Stimulated activated CD4-positive, alpha-beta T cell treated with anti-CD3 and anti-CD28 coated beads, Interleukin-15, amount 100 ng/mL, for 24 hours (primary cell): Measurements from ENCODE around the gene NCKAP5.
"Not testable (repeated sequence)": the region's sequence is repeated elsewhere in the genome, so short reads cannot be mapped to it uniquely, and the experiment has no call there.

Source experiments
- DNase-seq: peaks from one replicate; pipeline ENCODE4 v3.0.0-alpha.2; 2020

The NCKAP5 gene

DNA sequence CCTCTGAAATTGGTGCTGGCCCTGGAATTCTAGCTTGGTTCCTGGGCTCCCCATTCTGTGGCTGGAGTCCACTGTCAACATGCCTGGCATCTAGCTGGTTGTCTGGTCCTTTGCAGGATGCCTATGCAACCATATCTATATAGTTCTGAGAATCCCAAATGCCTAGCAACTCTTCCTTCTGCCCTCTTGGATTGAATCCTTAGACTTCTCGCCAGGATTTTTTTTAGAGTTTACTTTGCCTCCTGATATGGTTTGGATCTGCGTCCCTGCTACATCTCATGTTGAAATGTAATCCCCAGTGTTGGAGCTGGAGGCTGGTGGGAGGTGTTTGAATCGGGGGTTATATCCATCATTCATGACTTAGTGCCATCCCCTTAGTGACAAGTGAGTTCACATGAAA is 833.3 kb downstream of the NCKAP5 start:
- DNase-seq: no peak

DNA sequence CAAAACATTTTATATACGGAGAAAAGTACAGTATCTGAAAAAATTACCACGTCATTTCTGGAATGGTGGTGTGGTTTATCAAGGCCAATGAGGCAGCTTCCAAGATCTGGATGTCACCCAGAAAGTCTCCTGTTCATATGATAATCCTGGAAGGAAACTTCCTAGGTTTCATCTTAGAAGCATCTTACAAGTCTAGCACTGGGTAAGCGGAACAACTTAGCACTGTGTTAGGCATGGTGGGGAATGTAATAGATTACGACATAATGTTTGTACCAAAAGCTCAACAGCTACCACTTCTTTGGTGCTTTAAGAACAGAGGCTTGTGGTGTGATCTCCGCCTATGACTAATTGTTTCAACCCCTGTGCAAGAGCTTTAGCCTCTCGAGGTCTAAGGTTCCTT is 835.2 kb downstream of the NCKAP5 start:
- DNase-seq: no peak

DNA sequence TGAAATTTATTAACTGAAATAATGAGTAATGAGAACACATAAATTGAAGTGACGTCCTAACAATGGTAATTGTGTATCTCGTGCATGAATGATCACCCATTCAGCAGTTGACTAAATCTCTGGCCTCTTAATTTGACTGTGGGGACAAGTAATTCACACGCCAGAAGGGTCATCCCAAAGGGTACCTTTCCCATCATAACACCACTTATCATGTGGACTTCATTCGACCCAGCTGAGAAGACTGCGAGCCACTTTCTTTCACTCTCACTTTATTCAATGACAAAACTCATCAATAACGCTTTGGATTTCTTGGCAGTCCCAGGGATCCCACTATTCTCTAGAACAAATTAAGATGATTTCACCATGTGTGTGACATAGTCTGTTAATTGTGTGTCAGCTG is 835.6 kb downstream of the NCKAP5 start:
- no peak for DNase-seq

DNA sequence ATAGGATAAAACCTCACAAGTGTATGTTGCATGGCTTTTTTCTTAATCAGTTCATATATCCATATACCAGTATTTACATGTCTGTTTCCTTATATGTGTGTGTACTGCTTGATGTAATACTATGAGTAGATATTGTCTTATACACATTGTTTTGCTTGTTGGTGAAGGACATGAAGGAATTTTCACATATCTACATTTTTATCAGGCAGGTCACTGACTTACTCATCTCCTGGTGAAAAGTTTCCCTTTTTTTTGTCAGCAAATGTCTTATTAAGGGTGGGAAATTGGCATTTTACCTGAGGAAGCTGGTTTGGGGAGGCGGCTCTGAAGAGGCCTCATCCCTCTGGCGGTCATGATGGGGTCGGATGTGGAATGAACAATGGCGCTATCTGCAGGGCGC is 836.8 kb downstream of the NCKAP5 start:
- DNase-seq: no peak

DNA sequence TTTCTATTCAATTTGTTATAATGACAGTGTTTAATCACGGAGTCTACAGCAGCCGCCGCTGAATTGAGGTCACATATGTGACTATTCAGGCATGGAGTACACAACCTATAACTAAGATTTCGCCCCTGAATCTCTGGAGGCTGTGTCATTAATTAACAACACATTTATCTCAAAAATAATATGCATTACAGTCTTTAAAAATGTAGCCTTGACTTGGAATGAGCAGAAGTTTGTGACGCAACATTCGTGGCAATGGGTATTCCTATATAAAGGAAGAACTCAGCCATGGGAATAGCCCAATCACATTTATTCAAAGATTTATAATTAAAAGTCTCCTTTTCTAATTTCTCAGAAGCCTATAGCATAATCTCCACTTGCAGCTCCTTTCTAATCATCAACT is 837.7 kb downstream of the NCKAP5 start:
- no peak for DNase-seq

DNA sequence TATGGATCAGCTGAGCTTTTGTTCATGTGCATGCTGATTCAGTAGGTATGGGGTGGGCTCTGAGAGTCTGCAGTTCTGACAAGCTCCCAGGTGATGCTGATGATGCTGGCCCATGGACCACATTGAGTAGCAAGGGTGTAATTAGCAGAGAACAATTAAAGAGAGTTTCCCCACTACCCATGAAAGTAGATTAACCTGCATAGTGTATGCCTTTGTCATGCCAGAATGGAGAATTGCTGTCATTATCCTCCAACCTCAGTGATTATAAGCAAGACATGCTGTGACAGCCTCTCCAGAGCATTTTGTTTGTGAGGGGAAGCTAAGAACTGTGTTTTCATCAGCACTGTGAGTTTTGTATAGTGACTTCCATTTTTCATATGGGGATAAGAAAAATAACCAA is 838.7 kb downstream of the NCKAP5 start:
- DNase-seq: no peak

DNA sequence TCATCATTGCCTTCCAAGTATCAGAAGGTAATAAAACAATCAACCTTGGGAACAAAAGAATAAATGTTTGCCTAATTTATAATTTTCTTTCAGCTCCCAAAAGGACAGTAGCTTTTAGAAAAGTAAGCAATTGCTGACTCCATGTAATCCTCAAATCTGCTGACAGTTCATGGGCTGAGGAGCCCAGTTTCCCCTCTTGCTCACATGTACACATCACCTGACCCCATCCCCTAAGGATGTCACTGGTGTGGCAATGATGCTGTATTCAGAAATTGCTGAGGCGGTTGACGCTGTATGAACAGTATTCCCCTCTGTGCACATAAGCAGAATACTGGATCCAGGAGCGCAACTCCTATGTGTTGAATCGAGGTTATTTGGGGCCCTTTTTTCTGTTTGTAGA is 842.1 kb downstream of the NCKAP5 start:
- no peak for DNase-seq

DNA sequence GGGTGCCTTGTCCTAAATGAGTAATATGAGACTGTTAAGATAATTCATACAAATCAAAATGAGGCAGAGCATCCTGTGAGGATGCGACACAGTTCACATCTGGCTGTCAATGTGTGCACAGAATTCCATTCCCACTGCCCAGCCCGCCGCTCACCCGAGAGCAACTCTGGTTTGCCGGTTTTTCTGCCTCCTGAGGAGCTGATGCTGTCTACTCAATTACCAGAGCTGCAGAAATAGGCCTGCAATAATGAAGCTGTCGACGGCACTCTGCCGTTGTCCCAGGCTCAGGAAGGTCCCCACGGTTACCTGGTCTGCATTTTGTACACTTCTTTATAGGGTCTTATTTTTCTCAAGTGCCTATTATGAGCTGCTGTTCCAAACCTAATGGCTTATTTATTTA is 842.5 kb downstream of the NCKAP5 start:
- no peak for DNase-seq

DNA sequence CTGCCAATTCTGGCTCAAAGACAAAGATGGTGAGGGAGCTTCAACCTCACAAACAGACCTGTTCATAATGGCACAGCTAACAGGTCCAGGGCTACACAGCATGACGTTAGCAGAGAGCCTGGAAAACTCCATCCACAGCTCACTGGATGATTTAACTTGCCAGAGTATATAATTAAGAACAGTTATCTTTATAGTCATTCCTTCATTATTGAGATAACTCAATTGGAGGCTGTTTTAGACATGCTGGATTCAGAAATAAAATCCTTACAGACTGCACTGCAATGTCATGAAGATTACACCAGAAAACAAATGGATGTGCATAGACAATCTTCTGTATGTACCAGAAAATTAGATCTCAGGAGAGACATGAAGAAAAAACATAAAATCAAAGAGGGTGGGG is 843.1 kb downstream of the NCKAP5 start:
- no peak for DNase-seq

DNA sequence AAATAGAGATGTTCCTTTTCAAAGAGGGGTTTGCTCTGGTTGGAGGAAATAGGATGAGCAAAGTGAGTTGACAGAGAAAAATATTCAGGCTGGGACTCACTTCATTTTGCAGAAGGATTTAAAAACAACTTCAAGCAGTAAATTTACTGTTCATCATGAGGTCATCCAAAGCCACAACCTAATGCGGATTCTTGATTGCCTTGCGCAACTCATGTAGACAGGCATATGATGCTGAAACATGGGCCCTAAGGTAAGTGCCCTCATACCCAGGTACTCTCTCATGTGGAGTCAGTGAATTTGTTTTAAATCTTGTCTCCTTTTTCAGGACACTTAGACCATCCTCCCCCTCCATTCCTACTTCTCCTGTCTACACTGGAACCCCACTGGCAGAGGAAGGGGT is 846.3 kb downstream of the NCKAP5 start:
- no peak for DNase-seq

DNA sequence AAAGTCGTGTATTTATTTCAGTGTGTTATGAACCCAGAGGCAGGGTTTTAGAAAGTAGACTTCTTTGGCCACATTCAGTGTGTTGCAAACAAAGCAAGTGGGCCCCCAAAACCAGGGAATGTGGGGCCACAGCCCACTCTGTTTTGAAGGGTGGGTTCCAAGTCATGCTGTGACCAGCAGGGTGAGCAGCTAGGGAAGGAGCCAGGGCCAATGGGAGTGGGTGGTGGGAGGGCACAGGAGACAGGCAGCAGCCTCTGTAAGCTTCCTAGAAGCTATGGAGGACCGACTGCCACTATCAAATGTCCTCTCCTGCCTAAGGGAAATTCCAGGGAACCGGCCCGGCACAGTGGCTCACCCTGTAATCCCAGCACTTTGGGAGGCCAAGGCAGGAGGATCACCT is 847.9 kb downstream of the NCKAP5 start:
- no peak for DNase-seq

DNA sequence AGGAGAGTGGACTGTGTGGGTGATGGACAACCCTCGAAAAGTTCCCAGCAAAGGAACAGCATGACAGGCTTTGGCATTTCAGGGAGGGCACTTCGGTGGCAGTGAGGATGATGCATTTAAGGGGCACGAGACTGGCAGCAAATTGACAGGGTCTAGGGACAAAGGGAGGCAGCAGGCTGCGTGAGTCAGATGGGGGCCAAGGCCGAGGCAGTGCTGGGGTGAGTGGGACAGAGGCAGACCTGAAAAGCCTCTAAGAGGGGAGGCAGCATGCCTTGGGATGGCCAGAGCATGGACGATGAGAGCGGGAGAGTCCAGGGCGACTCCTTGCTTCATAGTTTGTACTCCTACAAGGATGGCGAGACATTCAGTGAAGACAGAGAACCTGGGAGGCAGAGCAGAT is 848.8 kb downstream of the NCKAP5 start:
- no peak for DNase-seq

DNA sequence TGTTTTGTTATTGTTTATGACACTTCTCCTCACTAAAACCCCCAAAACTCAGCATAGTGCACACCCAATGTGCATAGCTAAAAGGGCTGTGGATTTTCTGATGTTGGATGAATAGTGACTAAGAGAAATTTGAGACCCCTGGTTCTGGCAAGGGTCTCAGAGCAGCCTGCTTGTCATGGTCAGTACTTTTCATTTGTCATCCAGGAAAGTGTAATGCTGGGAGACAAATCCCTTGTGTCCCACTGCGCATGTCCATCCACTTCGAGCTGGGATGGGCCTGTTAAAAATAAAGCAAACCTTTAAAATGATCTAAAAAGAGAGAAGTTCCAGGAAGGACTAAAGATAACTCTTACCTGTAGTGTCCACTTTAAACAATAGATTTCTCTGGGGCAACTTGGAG is 851.3 kb downstream of the NCKAP5 start:
- no peak for DNase-seq

DNA sequence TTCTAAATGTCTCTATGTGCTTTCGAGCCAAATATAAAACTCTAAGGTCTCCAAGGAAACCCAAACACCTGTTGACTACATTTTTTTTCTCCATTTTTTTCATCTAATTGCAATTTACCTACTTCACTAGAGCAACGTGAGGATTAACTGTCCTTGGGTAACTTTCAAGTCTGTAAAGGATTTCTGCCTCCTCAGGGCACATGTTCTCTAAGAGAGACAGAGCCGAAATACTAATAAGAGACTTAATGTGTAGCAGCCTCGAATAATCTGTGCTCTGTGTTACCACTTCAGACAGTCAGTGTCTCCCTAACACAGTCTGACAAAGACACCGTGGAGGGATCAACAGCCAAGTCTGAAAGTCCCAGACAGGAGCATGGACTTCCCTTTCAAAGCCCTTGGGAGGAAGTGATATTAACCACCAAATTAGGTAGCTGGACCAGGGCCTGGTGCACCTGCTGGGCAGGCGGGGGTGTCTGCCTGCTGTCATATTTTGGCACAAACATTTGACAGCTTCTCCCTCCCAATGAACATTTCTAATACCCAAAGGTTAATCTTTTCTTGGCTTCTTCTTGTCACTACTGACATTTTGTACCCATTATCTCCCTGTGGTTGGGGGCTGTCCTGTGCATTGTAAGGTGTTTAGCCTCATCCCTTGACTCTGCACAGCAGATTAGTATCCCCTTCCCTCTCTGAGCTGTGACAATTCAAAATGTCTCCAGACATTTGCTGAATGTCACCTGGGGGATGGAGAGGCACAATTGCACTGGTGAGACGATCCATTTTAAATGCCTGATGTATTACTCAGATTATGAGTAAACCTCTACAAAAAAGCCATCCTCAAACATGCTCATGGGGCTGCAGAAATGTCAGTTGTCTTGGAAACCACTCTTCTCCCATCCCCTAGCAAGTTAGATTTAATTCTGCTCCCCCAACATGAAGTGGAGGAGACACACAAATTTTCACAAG is 852.6 kb downstream of the NCKAP5 start:
- DNase-seq: no peak

DNA sequence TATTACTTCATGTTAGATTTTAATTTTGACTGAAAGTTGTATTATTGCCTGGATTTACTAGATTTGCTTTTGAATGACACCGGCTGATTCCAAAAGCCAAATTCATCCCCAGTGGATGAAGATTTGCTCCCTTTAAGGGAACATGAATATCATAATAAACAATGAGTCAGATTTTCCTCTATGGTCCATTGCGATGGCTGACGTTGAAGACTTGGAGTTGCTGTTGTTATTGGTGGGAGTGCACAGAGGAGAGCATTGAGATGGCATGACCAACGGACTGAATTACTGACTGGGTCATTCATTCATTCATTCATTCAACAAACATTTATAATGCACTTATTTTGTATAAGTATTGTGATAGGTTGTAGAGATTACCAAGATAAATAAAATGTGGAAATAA is 864.9 kb downstream of the NCKAP5 start:
- DNase-seq: no peak

DNA sequence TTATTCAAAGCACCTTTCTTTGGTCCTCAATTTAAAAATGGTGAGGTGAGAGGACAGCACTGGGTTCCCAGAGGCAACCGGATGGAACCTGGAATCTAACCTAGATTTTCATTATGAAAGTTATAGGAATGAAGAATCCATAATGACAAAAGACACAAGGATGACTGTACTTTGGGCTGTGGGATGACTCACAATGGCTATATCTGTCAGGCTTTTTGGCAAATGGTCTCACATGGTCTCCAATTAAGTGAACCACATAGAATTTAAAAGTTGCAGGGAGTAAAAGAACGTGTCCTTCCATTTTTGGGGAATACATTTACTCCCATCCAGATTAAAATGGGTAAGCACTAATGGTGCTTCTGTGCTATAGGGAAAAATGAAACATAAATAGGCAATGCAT is 866.5 kb downstream of the NCKAP5 start:
- DNase-seq: no peak

DNA sequence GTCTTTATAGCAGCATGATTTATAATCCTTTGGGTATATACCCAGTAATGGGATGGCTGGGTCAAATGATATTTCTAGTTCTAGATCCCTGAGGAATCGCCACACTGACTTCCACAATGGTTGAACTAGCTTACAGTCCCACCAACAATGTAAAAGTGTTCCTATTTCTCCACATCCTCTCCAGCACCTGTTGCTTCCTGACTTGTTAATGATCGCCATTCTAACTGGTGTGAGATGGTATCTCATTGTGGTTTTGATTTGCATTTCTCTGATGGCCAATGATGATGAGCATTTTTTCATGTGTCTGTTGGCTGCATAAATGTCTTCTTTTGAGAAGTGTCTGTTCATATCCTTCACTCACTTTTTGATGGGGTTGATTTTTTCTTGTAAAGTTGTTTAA is 868.5 kb downstream of the NCKAP5 start:
- DNase-seq: not testable (repeated sequence)

DNA sequence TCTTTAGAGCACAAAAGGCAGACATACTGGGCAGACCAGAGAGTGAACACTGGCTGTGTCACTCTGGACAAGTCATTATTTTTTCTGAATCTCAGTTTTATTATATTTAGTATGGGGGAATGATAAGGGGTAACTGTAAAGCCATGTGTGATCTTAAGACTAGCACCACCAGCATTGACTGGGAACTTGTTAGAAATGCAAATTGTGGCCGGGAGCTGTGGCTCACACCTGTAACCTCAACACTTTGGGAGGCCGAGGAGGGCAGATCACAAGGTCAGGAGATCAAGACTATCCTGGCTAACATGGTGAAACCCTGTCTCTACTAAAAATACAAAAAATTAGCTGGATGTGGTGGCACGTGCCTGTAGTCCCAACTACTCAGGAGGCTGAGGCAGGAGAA is 869.9 kb downstream of the NCKAP5 start:
- not testable (repeated sequence) for DNase-seq

DNA sequence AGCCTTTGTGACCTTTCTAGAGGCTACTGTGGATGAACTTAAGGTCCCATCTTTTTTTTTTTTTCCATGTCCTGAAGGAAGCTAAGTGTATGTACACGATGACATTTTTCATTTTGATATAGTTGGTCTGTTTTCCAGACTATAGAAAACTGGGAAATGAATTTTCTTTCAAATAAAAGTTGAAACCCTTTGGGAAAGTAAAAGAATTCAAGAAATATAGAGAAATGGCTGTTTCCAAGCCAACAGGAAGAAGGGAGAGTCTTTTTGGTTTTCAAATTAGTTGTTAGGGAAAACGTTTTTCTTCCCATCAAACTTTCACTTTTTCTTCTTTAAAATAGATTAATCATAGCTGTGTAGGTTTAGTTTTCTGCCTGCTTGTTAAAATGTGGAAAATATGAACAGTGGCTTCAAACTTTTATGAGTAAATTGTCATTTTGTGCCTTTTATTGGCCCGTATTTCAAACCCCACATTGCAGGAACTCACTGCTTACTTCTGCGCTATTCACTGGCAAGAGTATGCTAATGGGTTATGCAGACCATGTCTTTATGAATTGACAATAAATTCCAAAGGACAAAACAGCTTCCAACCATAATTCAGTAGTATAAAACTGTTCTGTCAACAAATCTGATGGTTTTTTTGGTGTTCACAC is 870.6 kb downstream of the NCKAP5 start:
- no peak for DNase-seq

DNA sequence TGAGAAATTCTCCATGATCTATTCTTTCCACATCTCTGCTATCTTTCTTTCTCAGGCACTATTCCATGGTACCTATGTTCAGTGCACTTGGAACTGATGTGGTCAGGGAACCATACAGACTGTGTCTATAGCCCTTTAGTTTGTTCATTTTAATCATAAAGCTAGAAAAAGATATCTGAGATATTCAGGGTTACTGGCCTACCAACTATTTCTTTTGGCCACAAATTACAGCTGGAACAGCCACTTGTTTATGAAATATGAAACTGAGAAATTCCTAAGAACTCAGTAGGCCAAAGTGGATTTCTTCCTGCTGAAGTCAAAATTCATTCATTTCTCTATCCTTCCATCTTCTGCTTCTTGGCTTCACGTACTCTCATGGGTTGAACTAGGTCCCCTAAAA is 875.4 kb downstream of the NCKAP5 start:
- DNase-seq: no peak

DNA sequence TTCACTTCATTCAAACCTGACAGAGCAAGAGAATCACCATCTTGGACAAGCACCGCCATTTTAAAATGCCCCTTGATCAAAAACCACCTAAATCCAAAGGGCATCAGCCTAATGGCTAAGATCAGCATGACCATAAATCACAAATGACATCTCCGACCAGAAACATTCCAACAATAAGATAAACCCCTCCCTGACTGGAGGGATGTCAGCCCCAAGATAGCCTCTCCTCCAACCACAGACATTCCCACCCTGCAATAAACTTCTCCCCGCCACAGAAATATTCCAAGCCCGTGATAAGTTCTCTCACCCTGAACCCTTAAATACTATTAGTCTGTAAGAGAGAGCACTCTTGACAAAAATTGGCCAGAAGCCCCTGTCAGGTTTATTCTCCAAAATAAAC is 876.7 kb downstream of the NCKAP5 start:
- no peak for DNase-seq

DNA sequence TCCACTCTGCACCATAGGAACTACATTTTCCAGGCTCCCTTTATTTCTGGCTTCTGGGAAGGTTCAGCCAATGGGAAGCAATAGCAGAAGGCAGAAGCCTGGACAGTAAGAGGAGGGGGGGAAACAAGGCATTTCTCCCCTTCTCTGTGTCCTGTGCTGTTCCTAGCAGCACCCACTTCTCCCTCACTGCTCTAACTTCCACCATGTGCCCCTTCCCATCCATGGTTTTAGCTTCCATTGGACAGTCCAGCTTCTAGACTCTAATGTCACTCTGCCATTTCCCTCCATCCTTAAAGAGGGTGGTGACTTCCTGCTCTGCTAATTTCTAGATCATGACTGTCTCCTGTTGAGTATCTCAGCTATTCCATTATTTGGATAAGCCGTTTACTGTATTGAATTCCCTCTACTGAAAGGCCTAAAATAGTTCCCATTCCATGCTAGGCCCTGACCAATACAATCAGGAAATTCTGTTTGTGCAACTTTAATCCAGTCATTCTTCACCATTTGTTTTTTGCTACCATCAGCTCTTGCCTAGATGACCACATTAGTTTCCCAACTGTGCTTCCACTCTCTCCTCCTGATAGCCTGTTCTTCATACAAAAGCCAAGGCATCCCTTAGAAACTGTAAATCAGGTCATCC is 877.5 kb downstream of the NCKAP5 start:
- no peak for DNase-seq

DNA sequence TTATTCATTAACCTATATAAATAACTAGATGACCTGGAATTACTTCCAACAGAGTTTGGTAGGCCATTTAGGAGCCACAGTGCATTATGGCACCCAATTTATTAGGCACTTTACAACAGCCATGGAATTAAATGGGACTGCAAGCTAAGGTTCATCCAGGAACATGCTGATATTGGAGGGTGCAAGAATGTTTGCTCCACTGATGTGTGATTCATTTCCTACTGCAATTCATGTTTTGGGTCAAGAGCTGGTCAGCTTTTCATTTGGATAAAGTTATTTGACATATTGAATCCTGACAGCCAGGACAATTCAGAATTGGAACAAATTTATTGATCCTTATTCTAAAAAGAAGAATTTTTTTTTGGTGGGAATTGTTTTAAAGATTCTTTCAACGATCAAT is 886.5 kb downstream of the NCKAP5 start:
- no peak for DNase-seq

DNA sequence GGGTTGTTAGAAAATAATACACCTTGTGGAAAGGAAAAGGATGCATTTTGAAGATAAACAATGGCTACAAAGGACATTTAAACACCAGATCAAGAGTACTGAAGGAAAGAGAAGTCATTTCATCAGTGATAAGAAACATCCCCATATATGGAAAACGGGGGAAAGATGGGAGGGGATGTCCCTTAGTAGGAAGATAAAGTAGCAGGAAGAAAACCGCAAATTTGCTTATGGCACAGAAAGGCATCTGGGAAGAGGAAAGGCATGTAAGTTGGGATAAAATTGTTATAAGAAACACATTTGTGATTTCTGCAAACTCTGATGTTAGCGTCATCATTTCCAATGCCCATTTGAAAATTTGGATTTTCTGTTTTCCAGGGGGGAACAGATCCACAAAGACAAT is 887.7 kb downstream of the NCKAP5 start:
- no peak for DNase-seq
